Endodermal cell (in vitro differentiated cells): ENCODE measurements around the gene SUN2. TPM values are rescaled to one million over a fixed set of nuclear protein-coding genes. Genes with fewer than 3 reads are reported as not detected.
A peak's percentile ranks its signal among the peaks of the same experiment; 100 is the strongest.

ENCODE experiments used
- DNase-seq: peaks from one replicate; pipeline ENCODE4 v3.0.0-alpha.2; 2017
- H3K27ac ChIP-seq: 2 replicates; pipeline ENCODE4 v1.5.1; 2013; ENCODE audit warnings: mild to moderate bottlenecking, low read depth, low read length, moderate library complexity
- H3K27me3 ChIP-seq: 2 replicates; pipeline ENCODE4 v1.6.1; 2013; ENCODE audit warnings: mild to moderate bottlenecking, low read length, moderate library complexity; ENCODE audit not compliant: insufficient read depth, control insufficient read depth, poor library complexity, severe bottlenecking
- H3K36me3 ChIP-seq: 2 replicates; pipeline ENCODE4 v1.7.0; 2013; ENCODE audit warnings: mild to moderate bottlenecking, low read length, moderate library complexity; ENCODE audit not compliant: control insufficient read depth, insufficient read depth
- H3K4me1 ChIP-seq: one replicate; pipeline ENCODE4 v1.7.0; 2013; ENCODE audit warnings: low read length; ENCODE audit not compliant: control insufficient read depth, insufficient read depth
- H3K4me3 ChIP-seq: 2 replicates; pipeline ENCODE4 v1.5.1; 2013; ENCODE audit warnings: mild to moderate bottlenecking, low read length, moderate library complexity
- H3K9ac ChIP-seq: 2 replicates; pipeline ENCODE4 v1.6.1; 2013; ENCODE audit warnings: mild to moderate bottlenecking, low read length, moderate library complexity; ENCODE audit not compliant: poor library complexity, severe bottlenecking; ENCODE audit errors: extremely low read depth
- H3K9me3 ChIP-seq: 2 replicates; pipeline ENCODE4 v1.6.1; 2013; ENCODE audit warnings: mild to moderate bottlenecking, low read length, moderate library complexity; ENCODE audit not compliant: control insufficient read depth
- H3K27ac Mint-ChIP-seq: 2 replicates; pipeline ENCODE4 v1.8.0; 2020; ENCODE audit warnings: mixed read lengths
- H3K27me3 Mint-ChIP-seq: 2 replicates; pipeline ENCODE4 v1.8.0; 2021; ENCODE audit warnings: mild to moderate bottlenecking, mixed read lengths; ENCODE audit not compliant: insufficient read depth
- H3K36me3 Mint-ChIP-seq: 2 replicates; pipeline ENCODE4 v1.8.0; 2020; ENCODE audit warnings: low read depth, mixed read lengths
- H3K4me1 Mint-ChIP-seq: 2 replicates; pipeline ENCODE4 v1.8.0; 2020; ENCODE audit warnings: mixed read lengths
- H3K4me3 Mint-ChIP-seq: 2 replicates; pipeline ENCODE4 v1.8.0; 2020; ENCODE audit warnings: mild to moderate bottlenecking, moderate library complexity, mixed read lengths
- H3K9me3 Mint-ChIP-seq: 2 replicates; pipeline ENCODE4 v1.8.0; 2020; ENCODE audit warnings: mild to moderate bottlenecking, mixed read lengths
- WGBS, 2 experiments: methylation state at CpG; one replicate each; pipeline versions ENCODE4 v1.1.5 to v1.1.7; 2013; ENCODE audit warnings: missing lambda C conversion rate in 2 of 2, mixed read lengths in 1 of 2; ENCODE audit not compliant: insufficient coverage in 1 of 2, insufficient read length in 1 of 2; 5-methylcytosine and 5-hydroxymethylcytosine counted together
- total RNA-seq, 2 donors: library from RNA; stranded (reverse); fragmentation: NEBNext Ultra II Directional in 1 of 2; extraction: Animal tissue kit (Norgen Biotek cat#: 25700) in 1 of 2; gene quantifications; 2 replicates in 1 of 2; 3 replicates in 1 of 2; pipeline ENCODE4 v1.2.1, GENCODE V29; 2021
- TF ChIP-seq, protein P1 (sequence below): fragments of 200-600 bp; sonication (generic); conservative IDR thresholded peaks from 2 replicates; pipeline ENCODE4 v1.5.0; 2021; ENCODE audit warnings: antibody characterized with exemption, mild to moderate bottlenecking

SUN2 gene
- total RNA-seq, 2 donors from 2014 or later = 23.0 to 32.4 TPM

DNA sequence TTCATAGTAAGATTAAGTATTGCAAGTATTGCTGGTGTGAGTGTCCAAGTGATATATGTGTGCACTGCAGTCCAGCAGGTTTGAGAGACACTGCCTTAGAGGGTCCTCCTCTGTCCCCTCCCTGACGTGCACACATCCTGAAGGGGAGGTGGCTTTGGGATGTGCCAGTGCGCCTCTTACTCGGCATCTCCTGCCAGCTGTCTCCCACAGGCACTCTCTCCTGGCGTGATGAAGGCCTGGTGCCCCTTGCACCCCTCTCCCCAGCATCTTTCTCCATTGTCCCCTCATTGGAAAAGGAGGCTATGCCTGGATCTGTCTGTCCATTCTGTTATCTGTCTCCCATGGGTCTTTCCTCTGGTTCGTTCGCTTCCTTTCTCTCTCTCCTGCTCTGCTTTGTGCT, 25.9 kb downstream of the SUN2 start:
- DNase-seq = no peak
- H3K4me3 Mint-ChIP-seq = no peak overlapping the region
- no peaks in the 10 kb centered on the region for H3K4me1 Mint-ChIP-seq
- Histone ChIP-seq H3K9me3 (no peaks in the 10 kb centered on the region), H3K27me3 (no peaks in the 10 kb centered on the region), H3K4me3 (no peak overlapping the region), H3K4me1 (no peaks in the 10 kb centered on the region), H3K9ac (no peak overlapping the region), H3K27ac (no peak overlapping the region), H3K36me3 (peaks cover 90% of the 10 kb centered on the region)
- no peaks in the 10 kb centered on the region for H3K27me3 Mint-ChIP-seq
- WGBS, 2 experiments = 95 to 96% methylated on average over 5 to 6 of the region's 6 CpGs
- H3K36me3 Mint-ChIP-seq = peaks cover 50% of the 10 kb centered on the region
- TF ChIP-seq, protein P1, sequence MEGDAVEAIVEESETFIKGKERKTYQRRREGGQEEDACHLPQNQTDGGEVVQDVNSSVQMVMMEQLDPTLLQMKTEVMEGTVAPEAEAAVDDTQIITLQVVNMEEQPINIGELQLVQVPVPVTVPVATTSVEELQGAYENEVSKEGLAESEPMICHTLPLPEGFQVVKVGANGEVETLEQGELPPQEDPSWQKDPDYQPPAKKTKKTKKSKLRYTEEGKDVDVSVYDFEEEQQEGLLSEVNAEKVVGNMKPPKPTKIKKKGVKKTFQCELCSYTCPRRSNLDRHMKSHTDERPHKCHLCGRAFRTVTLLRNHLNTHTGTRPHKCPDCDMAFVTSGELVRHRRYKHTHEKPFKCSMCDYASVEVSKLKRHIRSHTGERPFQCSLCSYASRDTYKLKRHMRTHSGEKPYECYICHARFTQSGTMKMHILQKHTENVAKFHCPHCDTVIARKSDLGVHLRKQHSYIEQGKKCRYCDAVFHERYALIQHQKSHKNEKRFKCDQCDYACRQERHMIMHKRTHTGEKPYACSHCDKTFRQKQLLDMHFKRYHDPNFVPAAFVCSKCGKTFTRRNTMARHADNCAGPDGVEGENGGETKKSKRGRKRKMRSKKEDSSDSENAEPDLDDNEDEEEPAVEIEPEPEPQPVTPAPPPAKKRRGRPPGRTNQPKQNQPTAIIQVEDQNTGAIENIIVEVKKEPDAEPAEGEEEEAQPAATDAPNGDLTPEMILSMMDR = no peak
- no peak overlapping the region for H3K27ac Mint-ChIP-seq
- no peaks in the 10 kb centered on the region for H3K9me3 Mint-ChIP-seq

DNA sequence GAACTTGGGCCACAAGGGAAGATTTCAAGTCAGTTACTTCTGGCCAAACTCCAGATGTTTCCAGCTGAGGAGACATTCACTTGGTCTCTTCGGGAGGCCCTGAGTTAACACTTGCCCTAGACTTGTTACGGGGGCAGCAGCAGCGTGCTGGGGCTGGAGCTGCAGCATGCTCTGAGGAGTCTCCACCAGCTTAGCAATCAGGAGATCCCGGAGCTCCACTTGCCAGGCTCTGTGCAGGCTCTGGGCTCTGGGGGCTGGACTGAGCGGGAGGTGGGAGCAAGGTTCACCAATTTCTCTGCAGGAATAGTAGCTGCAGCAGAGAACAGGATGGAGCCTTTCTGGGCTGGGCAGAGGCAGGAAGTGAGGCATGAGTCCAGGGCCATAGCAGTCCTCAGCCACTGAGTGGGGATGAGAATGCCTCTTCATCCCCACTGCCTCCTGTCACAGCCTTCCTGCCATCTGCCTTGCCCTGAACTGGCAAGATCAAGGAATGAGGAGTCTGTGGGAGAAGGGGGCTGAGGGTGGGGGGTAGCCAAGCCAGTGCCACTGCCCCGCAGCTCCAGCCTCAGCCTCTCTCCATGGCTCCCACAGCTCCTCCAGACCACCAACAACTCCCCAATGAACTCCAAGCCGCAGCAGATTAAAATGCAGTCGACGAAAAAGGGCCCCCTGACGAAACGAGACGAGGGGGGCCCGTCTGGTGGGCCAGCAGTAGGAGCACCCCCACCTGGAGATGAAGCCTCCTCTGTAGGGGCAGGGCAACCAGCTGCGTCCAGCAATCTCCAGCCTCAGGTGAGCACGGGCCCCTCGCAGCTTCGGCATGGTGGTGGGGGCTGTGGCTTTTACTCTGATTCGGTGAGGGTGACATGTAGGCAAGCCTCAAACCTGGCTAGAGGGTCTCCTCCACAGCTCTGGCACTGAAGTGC, 26.7 kb downstream of the SUN2 start:
- no peaks in the 10 kb centered on the region for H3K4me1 ChIP-seq
- 96 to 97% methylated on average over 12 to 18 of the region's 18 CpGs for WGBS, 2 experiments
- no peaks in the 10 kb centered on the region for H3K27me3 ChIP-seq
- no peak overlapping the region for H3K9ac ChIP-seq
- no peak overlapping the region for H3K27ac Mint-ChIP-seq
- no peak overlapping the region for H3K4me3 Mint-ChIP-seq
- no peaks in the 10 kb centered on the region for H3K27me3 Mint-ChIP-seq
- no peaks in the 10 kb centered on the region for H3K4me1 Mint-ChIP-seq
- no peak overlapping the region for H3K27ac ChIP-seq
- H3K9me3 Mint-ChIP-seq = no peaks in the 10 kb centered on the region
- no peaks in the 10 kb centered on the region for H3K9me3 ChIP-seq
- no peak overlapping the region for H3K4me3 ChIP-seq
- DNase-seq = no peak
- H3K36me3 ChIP-seq = peaks cover 90% of the 10 kb centered on the region
- H3K36me3 Mint-ChIP-seq = peaks cover 50% of the 10 kb centered on the region
- TF ChIP-seq, protein P1 = no peak

DNA sequence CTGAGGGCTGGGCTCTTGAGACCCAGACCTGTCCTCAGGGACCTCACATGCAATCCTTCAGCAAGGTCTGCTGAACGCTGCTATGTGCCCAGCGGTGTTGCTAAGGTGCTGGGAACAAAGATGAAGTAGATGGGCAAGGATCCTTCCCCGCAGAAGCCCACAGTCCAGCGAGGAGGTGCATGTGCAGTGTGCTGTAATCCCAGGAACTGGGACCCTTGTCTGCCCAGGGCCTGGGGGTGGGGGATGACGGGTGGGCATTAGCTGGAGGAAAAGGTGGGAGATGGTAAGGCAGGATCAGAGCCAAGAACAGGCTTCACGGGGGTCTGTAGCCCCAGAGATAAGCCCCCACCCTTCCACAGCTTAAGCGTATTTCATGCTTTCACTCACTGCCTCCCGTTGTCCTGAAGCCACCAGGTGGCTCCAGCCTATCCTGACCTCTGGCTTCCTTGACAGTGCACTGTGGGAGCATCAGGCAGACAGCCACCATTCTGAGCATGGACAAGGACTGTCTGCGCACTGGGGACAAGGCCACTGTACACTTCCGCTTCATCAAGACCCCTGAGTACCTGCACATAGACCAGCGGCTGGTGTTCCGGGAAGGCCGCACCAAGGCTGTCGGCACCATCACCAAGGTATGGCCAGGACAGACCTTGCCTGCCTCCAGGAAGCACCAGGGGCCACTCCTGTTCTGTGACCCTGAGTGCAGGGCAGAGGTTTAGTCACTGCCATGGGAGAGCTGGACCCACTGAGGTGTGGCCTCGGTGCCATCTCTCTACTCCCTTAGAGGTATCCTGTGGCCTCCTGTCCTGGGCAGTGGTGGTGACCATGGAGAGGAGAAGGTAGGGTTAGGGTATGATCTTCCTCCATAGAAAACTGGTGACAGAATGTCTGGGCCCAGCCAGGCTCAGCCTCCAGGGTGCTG, 28.0 kb downstream of the SUN2 start:
- Histone ChIP-seq H3K9ac (no peak overlapping the region), H3K4me1 (no peaks in the 10 kb centered on the region), H3K4me3 (no peak overlapping the region), H3K27me3 (no peaks in the 10 kb centered on the region), H3K9me3 (no peaks in the 10 kb centered on the region), H3K36me3 (peaks cover 90% of the 10 kb centered on the region), H3K27ac (no peak overlapping the region)
- Mint-ChIP-seq H3K9me3 (no peaks in the 10 kb centered on the region), H3K27me3 (no peaks in the 10 kb centered on the region), H3K4me1 (no peaks in the 10 kb centered on the region), H3K36me3 (peaks cover 57% of the 10 kb centered on the region), H3K27ac (peak overlapping the region; percentile 44), H3K4me3 (no peak overlapping the region)
- no peak for DNase-seq
- TF ChIP-seq, protein P1 = no peak
- 95 to 97% methylated on average over 11 to 15 of the region's 15 CpGs for WGBS, 2 experiments
